Measurements from ENCODE around the gene PASK. TPM values are rescaled to one million over a fixed set of nuclear protein-coding genes. Genes with fewer than 3 reads are reported as not detected.

The PASK gene
- total RNA-seq, 1 experiment from 2014 or later, result 45.8 TPM

- Histone ChIP-seq H3K27ac (ENCODE audit: low read depth, low read length) (no peak overlapping the region), H3K79me2 (ENCODE audit: insufficient read depth, low read length) (no peaks in the 10 kb centered on the region), H3K9me3 (ENCODE audit: control insufficient read depth in 1 of 2, insufficient read depth in 1 of 2, low read depth in 1 of 2, low read length in 2 of 2) (no peaks in the 10 kb centered on the region), H4K20me1 (ENCODE audit: insufficient read depth) (no peaks in the 10 kb centered on the region), H3K9ac (ENCODE audit: low read length) (no peak overlapping the region), H2AFZ (ENCODE audit: low read depth, low read length, poor library complexity, severe bottlenecking) (no peak overlapping the region), H3K36me3 (ENCODE audit: control insufficient read depth in 1 of 2, insufficient read depth in 2 of 2, low read length in 2 of 2) (no peaks in the 10 kb centered on the region), H3K9me2 (ENCODE audit: insufficient read depth) (no peaks in the 10 kb centered on the region), H3K4me3 (replicated peaks in 1 of 2; ENCODE audit: low read depth in 1 of 2, low read length in 2 of 2) (no peak overlapping the region), H3K27me3 (ENCODE audit: insufficient read depth, low read length) (no peaks in the 10 kb centered on the region), H3K4me2 (ENCODE audit: low read length) (no peak overlapping the region), H3K4me1 (ENCODE audit: control insufficient read depth in 1 of 2, insufficient read depth in 2 of 2, low read length in 2 of 2) (no peaks in the 10 kb centered on the region)
- TF ChIP-seq RAD21 (IDR thresholded peaks at IDR 0.05; ENCODE audit: low read depth) (no peak), YY1 (IDR thresholded peaks at IDR 0.05; ENCODE audit: extremely low read depth, insufficient replicate concordance, low read depth, low read length) (no peak), EZH2phosphoT487 (IDR thresholded peaks at IDR 0.05; ENCODE audit: borderline replicate concordance) (no peak), ZFX (IDR thresholded peaks at IDR 0.05) (no peak), CTCF (IDR thresholded peaks at IDR 0.05 in 2 of 3, conservative IDR thresholded peaks at IDR 0.05 in 1 of 3; ENCODE audit: borderline replicate concordance in 1 of 3, insufficient read depth in 1 of 3, low read depth in 2 of 3, low read length in 2 of 3) (no peak), EZH2 (IDR thresholded peaks at IDR 0.05) (no peak), TCF7L2 (IDR thresholded peaks at IDR 0.05; ENCODE audit: borderline replicate concordance, extremely low read depth, insufficient read depth, insufficient read length) (no peak), POLR2AphosphoS5 (IDR thresholded peaks at IDR 0.05; ENCODE audit: low read depth, low read length) (no peak), CBX3 (IDR thresholded peaks at IDR 0.05; ENCODE audit: low read depth) (no peak), POLR2A (IDR thresholded peaks at IDR 0.05; ENCODE audit: borderline replicate concordance, extremely low read depth, insufficient read depth, insufficient read length) (no peak)
- intact Hi-C loops (cut with micrococcal nuclease), result no loop called here
- BruUV-seq (replicated peaks), result no TSS peak
- ChIA-PET POLR2A (no interaction called here), CTCF (no interaction called here), RAD21 (ENCODE audit: low non-redundant PET in 1 of 2, low total read pairs in 2 of 2, uncharacterized antibody in 2 of 2, unreplicated experiment in 2 of 2) (no interaction called here)
- ATAC-seq, result no peak
- DNase-seq (ENCODE audit: low read depth, low spot score), result no peak
These were observed 41.8 kb upstream of the PASK start for GRCh38 chr2:241191081-241191480.

Measured in HCT116 (cell line).